Hepatocyte (in vitro differentiated cells): Measurements from ENCODE around the gene INPP4B. TPM values are rescaled to one million over a fixed set of nuclear protein-coding genes. Genes with fewer than 3 reads are reported as not detected.

Source experiments
- DNase-seq: peaks from one replicate; pipeline ENCODE4 v3.0.0-alpha.2; 2016; ENCODE audit warnings: low spot score
- H2AFZ ChIP-seq: fragments of 200-600 bp; sonication (generic); 2 replicates; pipeline ENCODE4 v1.6.0; 2016; ENCODE audit warnings: antibody characterized with exemption, mild to moderate bottlenecking
- H3K27ac ChIP-seq: fragments of 200-600 bp; sonication (generic); 2 replicates; pipeline ENCODE4 v1.5.1; 2016; ENCODE audit warnings: mild to moderate bottlenecking
- H3K27me3 ChIP-seq: fragments of 200-600 bp; sonication (generic); 2 replicates; pipeline ENCODE4 v1.6.1; 2016
- H3K36me3 ChIP-seq: fragments of 200-600 bp; sonication (generic); replicated peaks from 2 replicates; pipeline ENCODE4 v1.5.1; 2016; ENCODE audit warnings: low read depth; ENCODE audit not compliant: insufficient read depth
- H3K4me1 ChIP-seq: fragments of 200-600 bp; sonication (generic); 2 replicates; pipeline ENCODE4 v1.5.1; 2016; ENCODE audit warnings: mild to moderate bottlenecking, moderate library complexity; ENCODE audit not compliant: insufficient read depth
- H3K4me2 ChIP-seq: fragments of 200-600 bp; sonication (generic); 2 replicates; pipeline ENCODE4 v1.6.0; 2016
- H3K4me3 ChIP-seq: fragments of 200-600 bp; sonication (generic); 2 replicates; pipeline ENCODE4 v1.5.1; 2016; ENCODE audit warnings: mild to moderate bottlenecking
- H3K79me2 ChIP-seq: fragments of 200-600 bp; sonication (generic); 2 replicates; pipeline ENCODE4 v1.6.0; 2017; ENCODE audit warnings: mild to moderate bottlenecking
- H3K9me2 ChIP-seq: fragments of 200-600 bp; sonication (generic); replicated peaks from 2 replicates; pipeline ENCODE4 v1.6.0; 2017; ENCODE audit warnings: mild to moderate bottlenecking; ENCODE audit not compliant: insufficient read depth
- H3K9me3 ChIP-seq: fragments of 200-600 bp; sonication (generic); 2 replicates; pipeline ENCODE4 v1.5.1; 2016; ENCODE audit warnings: low read depth, mild to moderate bottlenecking
- H4K20me1 ChIP-seq: fragments of 200-600 bp; sonication (generic); 2 replicates; pipeline ENCODE4 v1.6.0; 2016; ENCODE audit warnings: mild to moderate bottlenecking; ENCODE audit not compliant: insufficient read depth, poor library complexity, severe bottlenecking
- CTCF ChIP-seq: fragments of 200-600 bp; sonication (generic); IDR thresholded peaks from 2 replicates; pipeline ENCODE4 v1.5.1; 2016; ENCODE audit warnings: antibody characterized with exemption, mild to moderate bottlenecking; ENCODE audit not compliant: poor library complexity
- EZH2 ChIP-seq: fragments of 200-600 bp; sonication (generic); IDR thresholded peaks from 2 replicates; pipeline ENCODE4 v1.6.1; 2016; ENCODE audit warnings: antibody characterized with exemption, mild to moderate bottlenecking, borderline replicate concordance
- EZH2phosphoT487 ChIP-seq: fragments of 200-600 bp; sonication (generic); IDR thresholded peaks from one replicate; pipeline ENCODE4 v1.6.1; 2018; ENCODE audit warnings: antibody characterized with exemption, mild to moderate bottlenecking, low read depth, moderate library complexity; ENCODE audit not compliant: unreplicated experiment, severe bottlenecking
- WGBS: methylation state at CpG from one replicate; pipeline ENCODE4 v1.1.6; 2016; ENCODE audit warnings: low lambda C conversion rate; ENCODE audit errors: missing lambda C conversion rate; 5-methylcytosine and 5-hydroxymethylcytosine counted together
- polyA plus RNA-seq: library from polyadenylated mRNA; unstranded; fragments of >200 nt; fragmentation: Nextera tagmentation; extraction: Ambion mirVana; gene quantifications from 2 replicates; pipeline ENCODE4 v1.2.1, GENCODE V29; 2016
- total RNA-seq: library from RNA; depleted of rRNA; stranded (reverse); fragments of >200 nt; gene quantifications from 2 replicates; pipeline ENCODE4 v1.2.3, GENCODE V29; 2014

Gene INPP4B
- total and polyA plus RNA-seq, 2 experiments from 2014 or later, result 4.2 to 7.1 TPM

- Histone ChIP-seq H3K4me2 (no peak overlapping the region), H3K9me3 (no peaks in the 10 kb centered on the region), H4K20me1 (no peaks in the 10 kb centered on the region), H3K9me2 (no peaks in the 10 kb centered on the region), H3K36me3 (no peaks in the 10 kb centered on the region), H3K27me3 (no peaks in the 10 kb centered on the region), H3K79me2 (no peaks in the 10 kb centered on the region), H3K27ac (no peak overlapping the region), H3K4me1 (no peaks in the 10 kb centered on the region), H3K4me3 (no peak overlapping the region), H2AFZ (no peak overlapping the region)
- TF ChIP-seq EZH2phosphoT487, result no peak
- no peak for TF ChIP-seq EZH2
- no peak for TF ChIP-seq CTCF
- no peak for DNase-seq
- WGBS, result 97% methylated on average over 1 of the region's 1 CpG
These were observed 840.6 kb downstream of the INPP4B start for GRCh38 chr4:142005519-142005918.

- Histone ChIP-seq H3K79me2 (no peaks in the 10 kb centered on the region), H3K4me1 (no peaks in the 10 kb centered on the region), H3K9me3 (peaks cover 4% of the 10 kb centered on the region), H3K36me3 (no peaks in the 10 kb centered on the region), H2AFZ (no peak overlapping the region), H3K4me2 (no peak overlapping the region), H3K27me3 (no peaks in the 10 kb centered on the region), H4K20me1 (no peaks in the 10 kb centered on the region), H3K4me3 (no peak overlapping the region), H3K9me2 (no peaks in the 10 kb centered on the region), H3K27ac (no peak overlapping the region)
- no peak for DNase-seq
- 65% methylated on average over 5 of the region's 5 CpGs for WGBS
- TF ChIP-seq CTCF (no peak), EZH2 (no peak), EZH2phosphoT487 (no peak)
These were observed 846.5 kb downstream of the INPP4B start for GRCh38 chr4:141999446-142000143.

- no peak overlapping the region for H3K4me3 ChIP-seq
- H3K9me2 ChIP-seq, result no peaks in the 10 kb centered on the region
- H2AFZ ChIP-seq, result no peak overlapping the region
- H3K79me2 ChIP-seq, result no peaks in the 10 kb centered on the region
- no peaks in the 10 kb centered on the region for H4K20me1 ChIP-seq
- peaks cover 4% of the 10 kb centered on the region for H3K9me3 ChIP-seq
- H3K27ac ChIP-seq, result no peak overlapping the region
- H3K4me2 ChIP-seq, result no peak overlapping the region
- no peaks in the 10 kb centered on the region for H3K36me3 ChIP-seq
- TF ChIP-seq EZH2phosphoT487, result no peak
- TF ChIP-seq CTCF, result no peak
- H3K27me3 ChIP-seq, result no peaks in the 10 kb centered on the region
- no peak for DNase-seq
- 59% methylated on average over 1 of the region's 1 CpG for WGBS
- no peaks in the 10 kb centered on the region for H3K4me1 ChIP-seq
These were observed 851.0 kb downstream of the INPP4B start for GRCh38 chr4:141995056-141995455.
